ENCODE data around the gene CENPH.
"Not testable (repeated sequence)": the region's sequence is repeated elsewhere in the genome, so short reads cannot be mapped to it uniquely, and the experiment has no call there.

Gene CENPH

GRCh38 chr5:69231281-69231680, 41.9 kb downstream of the CENPH start:
- TF ChIP-seq CTCF (IDR thresholded peaks at IDR 0.05; ENCODE audit: insufficient read depth, low read length, poor library complexity, severe bottlenecking): no peak
- TF ChIP-seq EZH2phosphoT487 (conservative IDR thresholded peaks at IDR 0.05; ENCODE audit: low read length): no peak
- H3K9ac ChIP-seq (ENCODE audit: low read length): no peak overlapping the region
- H3K27ac ChIP-seq (ENCODE audit: low read depth, low read length): no peak overlapping the region
- H3K9me2 ChIP-seq (replicated peaks; ENCODE audit: insufficient read depth, low read length): no peaks in the 10 kb centered on the region
- no peak overlapping the region for H3K4me3 ChIP-seq (ENCODE audit: insufficient read depth, low read length, poor library complexity, severe bottlenecking)
- H2AFZ ChIP-seq (ENCODE audit: low read depth, low read length, severe bottlenecking): no peak overlapping the region
- no peak overlapping the region for H3K4me2 ChIP-seq (ENCODE audit: low read depth, low read length, poor library complexity, severe bottlenecking)
- H3K79me2 ChIP-seq (ENCODE audit: insufficient read depth, low read length): peaks cover 16% of the 10 kb centered on the region
- no peaks in the 10 kb centered on the region for H3K9me3 ChIP-seq (ENCODE audit: insufficient read depth, low read length)
- no peaks in the 10 kb centered on the region for H4K20me1 ChIP-seq (ENCODE audit: low read depth, low read length)
- peaks cover 20% of the 10 kb centered on the region; the same call in 1 of the 2 replicates for H3K36me3 ChIP-seq (ENCODE audit: low read length)
- no peaks in the 10 kb centered on the region for H3K27me3 ChIP-seq (ENCODE audit: low read length)
- H3F3A ChIP-seq (ENCODE audit: insufficient read depth): peaks cover 9% of the 10 kb centered on the region

- Histone ChIP-seq H3K9me2 (replicated peaks; ENCODE audit: insufficient read depth, low read length) (no peaks in the 10 kb centered on the region), H3K27ac (ENCODE audit: low read depth, low read length) (no peak overlapping the region), H3K27me3 (ENCODE audit: low read length) (no peaks in the 10 kb centered on the region), H3K4me3 (ENCODE audit: insufficient read depth, low read length, poor library complexity, severe bottlenecking) (no peak overlapping the region), H3K36me3 (ENCODE audit: low read length) (peaks cover 20% of the 10 kb centered on the region; the same call in 1 of the 2 replicates), H4K20me1 (ENCODE audit: low read depth, low read length) (no peaks in the 10 kb centered on the region), H3K4me2 (ENCODE audit: low read depth, low read length, poor library complexity, severe bottlenecking) (no peak overlapping the region), H3K9ac (ENCODE audit: low read length) (no peak overlapping the region), H2AFZ (ENCODE audit: low read depth, low read length, severe bottlenecking) (no peak overlapping the region), H3F3A (ENCODE audit: insufficient read depth) (peaks cover 9% of the 10 kb centered on the region), H3K79me2 (ENCODE audit: insufficient read depth, low read length) (peaks cover 16% of the 10 kb centered on the region), H3K9me3 (ENCODE audit: insufficient read depth, low read length) (no peaks in the 10 kb centered on the region)
- TF ChIP-seq EZH2phosphoT487 (conservative IDR thresholded peaks at IDR 0.05; ENCODE audit: low read length): no peak
- TF ChIP-seq CTCF (IDR thresholded peaks at IDR 0.05; ENCODE audit: insufficient read depth, low read length, poor library complexity, severe bottlenecking): no peak
These were observed 42.5 kb downstream of the CENPH start for GRCh38 chr5:69231851-69232250.

GRCh38 chr5:69234457-69235268, 45.3 kb downstream of the CENPH start, which contains the start of gene CDK7:
CDK7 (plus strand) TSS chr5:69234886; CDS start chr5:69234976, 90 bp downstream.
- H2AFZ ChIP-seq (ENCODE audit: low read depth, low read length, severe bottlenecking): peak within 1 kb of the TSS; percentile 94
- no peaks in the 10 kb centered on the region for H4K20me1 ChIP-seq (ENCODE audit: low read depth, low read length)
- peaks cover 33% of the 10 kb centered on the region for H3K79me2 ChIP-seq (ENCODE audit: insufficient read depth, low read length)
- peaks cover 13% of the 10 kb centered on the region; the same call in 1 of the 2 replicates for H3K36me3 ChIP-seq (ENCODE audit: low read length)
- peak within 1 kb of the TSS; percentile 87 for H3K4me2 ChIP-seq (ENCODE audit: low read depth, low read length, poor library complexity, severe bottlenecking)
- peak within 1 kb of the TSS; percentile 22; the same call in 1 of the 2 replicates for H3K27ac ChIP-seq (ENCODE audit: low read depth, low read length)
- no peak for TF ChIP-seq CTCF (IDR thresholded peaks at IDR 0.05; ENCODE audit: insufficient read depth, low read length, poor library complexity, severe bottlenecking)
- no peak for TF ChIP-seq EZH2phosphoT487 (conservative IDR thresholded peaks at IDR 0.05; ENCODE audit: low read length)
- no peaks in the 10 kb centered on the region for H3K9me3 ChIP-seq (ENCODE audit: insufficient read depth, low read length)
- no peaks in the 10 kb centered on the region for H3K9me2 ChIP-seq (replicated peaks; ENCODE audit: insufficient read depth, low read length)
- peaks cover 4% of the 10 kb centered on the region for H3F3A ChIP-seq (ENCODE audit: insufficient read depth)
- H3K27me3 ChIP-seq (ENCODE audit: low read length): no peaks in the 10 kb centered on the region
- peak within 1 kb of the TSS; percentile 83 for H3K4me3 ChIP-seq (ENCODE audit: insufficient read depth, low read length, poor library complexity, severe bottlenecking)
- H3K9ac ChIP-seq (ENCODE audit: low read length): peak within 1 kb of the TSS; percentile 82

GRCh38 chr5:69236733-69237132, 47.4 kb downstream of the CENPH start:
- H3K27me3 ChIP-seq (ENCODE audit: low read length); H3K9me3 ChIP-seq (ENCODE audit: insufficient read depth, low read length); H3K27ac ChIP-seq (ENCODE audit: low read depth, low read length); H3K4me2 ChIP-seq (ENCODE audit: low read depth, low read length, poor library complexity, severe bottlenecking); H3K9ac ChIP-seq (ENCODE audit: low read length); H3K4me3 ChIP-seq (ENCODE audit: insufficient read depth, low read length, poor library complexity, severe bottlenecking); H4K20me1 ChIP-seq (ENCODE audit: low read depth, low read length); H2AFZ ChIP-seq (ENCODE audit: low read depth, low read length, severe bottlenecking); H3K9me2 ChIP-seq (replicated peaks; ENCODE audit: insufficient read depth, low read length); H3F3A ChIP-seq (ENCODE audit: insufficient read depth): not testable (repeated sequence)
- Histone ChIP-seq H3K36me3 (ENCODE audit: low read length) (peaks cover 16% of the 10 kb centered on the region; the same call in 1 of the 2 replicates), H3K79me2 (ENCODE audit: insufficient read depth, low read length) (peaks cover 52% of the 10 kb centered on the region)
